SH-SY5Y (cell line): Measurements from ENCODE around the gene ARHGAP24.

Experiments used
- GATA2 ChIP-seq: IDR thresholded peaks from 2 replicates; pipeline ENCODE4 v1.6.1; 2011; ENCODE audit warnings: mild to moderate bottlenecking, low read depth, low read length
- GATA3 ChIP-seq: IDR thresholded peaks from 2 replicates; pipeline ENCODE4 v1.6.1; 2011; ENCODE audit warnings: low read depth, mild to moderate bottlenecking, low read length, moderate library complexity

DNA sequence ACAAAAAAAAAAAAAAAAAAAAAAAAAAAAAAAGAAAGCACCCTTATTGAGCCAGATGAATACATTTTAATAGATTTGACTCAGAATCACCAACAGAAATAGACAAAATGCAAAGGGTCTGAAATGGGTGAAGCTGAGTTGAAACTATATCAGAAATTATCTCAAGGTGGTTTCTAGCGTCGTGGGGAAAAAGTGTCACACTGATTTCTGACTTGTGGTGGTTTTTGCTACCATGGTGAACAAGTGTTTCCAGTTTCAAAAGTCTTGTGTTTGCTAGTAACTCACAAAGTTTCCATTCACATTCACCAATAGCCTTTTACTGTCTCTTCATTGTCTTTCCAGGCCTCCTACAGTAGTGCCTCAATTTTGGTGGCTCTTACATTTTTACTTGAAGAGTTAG is 135.5 kb downstream of the ARHGAP24 start:
- no peak for TF ChIP-seq GATA3
- TF ChIP-seq GATA2 = no peak
